SH-SY5Y (cell line): ENCODE results near the gene CAVIN1.

Source experiments
- GATA2 ChIP-seq: IDR thresholded peaks from 2 replicates; pipeline ENCODE4 v1.6.1; 2011; ENCODE audit warnings: mild to moderate bottlenecking, low read depth, low read length
- GATA3 ChIP-seq: IDR thresholded peaks from 2 replicates; pipeline ENCODE4 v1.6.1; 2011; ENCODE audit warnings: low read depth, mild to moderate bottlenecking, low read length, moderate library complexity

Gene CAVIN1

GRCh38 chr17:42441371-42442195 is 18.5 kb upstream of the CAVIN1 start:
- no peak for TF ChIP-seq GATA2
- no peak for TF ChIP-seq GATA3

GRCh38 chr17:42438600-42439567 is 15.8 kb upstream of the CAVIN1 start:
- TF ChIP-seq GATA2 (no peak), GATA3 (no peak)

GRCh38 chr17:42436391-42436790 is 13.3 kb upstream of the CAVIN1 start:
- TF ChIP-seq GATA3 (no peak), GATA2 (no peak)

- TF ChIP-seq GATA2 (no peak), GATA3 (no peak)
Measured at GRCh38 chr17:42431758-42432161, 8.7 kb upstream of the CAVIN1 start.

GRCh38 chr17:42429726-42430447 is 6.8 kb upstream of the CAVIN1 start:
- TF ChIP-seq GATA3 (no peak), GATA2 (0 out of 2 replicates have a peak, but pooled peaks have one; percentile 26)

- TF ChIP-seq GATA2 (no peak), GATA3 (no peak)
Measured at GRCh38 chr17:42428141-42428944, 5.3 kb upstream of the CAVIN1 start.

- no peak for TF ChIP-seq GATA2
- no peak for TF ChIP-seq GATA3
Measured at GRCh38 chr17:42424991-42425610, 2.0 kb upstream of the CAVIN1 start.

- TF ChIP-seq GATA2 (no peak), GATA3 (no peak)
Measured at GRCh38 chr17:42423766-42424165, 710 bp upstream of the CAVIN1 start.

- TF ChIP-seq GATA2 = no peak
Measured at GRCh38 chr17:42422412-42422957, 571 bp downstream of the CAVIN1 start.

GRCh38 chr17:42421507-42422338 is 1.3 kb downstream of the CAVIN1 start:
- no peak for TF ChIP-seq GATA2
- TF ChIP-seq GATA3 = no peak

- TF ChIP-seq GATA3 = no peak
- no peak for TF ChIP-seq GATA2
Measured at GRCh38 chr17:42421136-42421506, 1.9 kb downstream of the CAVIN1 start.
